Endothelial cell (in vitro differentiated cells): ENCODE results near the gene NHLRC3. TPM values are rescaled to one million over a fixed set of nuclear protein-coding genes. Genes with fewer than 3 reads are reported as not detected.

Experiments used
- DNase-seq: peaks from one replicate; pipeline ENCODE4 v3.0.0; 2021; ENCODE audit warnings: low spot score
- H3K27ac Mint-ChIP-seq: one replicate; pipeline ENCODE4 v1.8.0; 2021; ENCODE audit warnings: mixed read lengths, inconsistent platforms; ENCODE audit not compliant: unreplicated experiment
- H3K27me3 Mint-ChIP-seq: one replicate; pipeline ENCODE4 v1.8.0; 2021; ENCODE audit warnings: mild to moderate bottlenecking, moderate library complexity, mixed read lengths, inconsistent platforms; ENCODE audit not compliant: unreplicated experiment
- H3K36me3 Mint-ChIP-seq: one replicate; pipeline ENCODE4 v1.8.0; 2021; ENCODE audit warnings: mild to moderate bottlenecking, low read depth, mixed read lengths, inconsistent platforms; ENCODE audit not compliant: unreplicated experiment
- H3K4me1 Mint-ChIP-seq: one replicate; pipeline ENCODE4 v1.8.0; 2021; ENCODE audit warnings: mild to moderate bottlenecking, mixed read lengths, inconsistent platforms; ENCODE audit not compliant: unreplicated experiment
- H3K4me3 Mint-ChIP-seq: one replicate; pipeline ENCODE4 v1.8.0; 2021; ENCODE audit warnings: mild to moderate bottlenecking, mixed read lengths, inconsistent platforms; ENCODE audit not compliant: unreplicated experiment
- H3K9me3 Mint-ChIP-seq: one replicate; pipeline ENCODE4 v1.8.0; 2021; ENCODE audit warnings: mixed read lengths, inconsistent platforms; ENCODE audit not compliant: unreplicated experiment
- total RNA-seq: library from RNA; stranded (reverse); fragmentation: NEBNext Ultra II Directional; extraction: Animal tissue kit (Norgen Biotek cat#: 25700); gene quantifications from one replicate; pipeline ENCODE4 v1.2.1, GENCODE V29; 2021; ENCODE audit not compliant: unreplicated experiment
- TF ChIP-seq, protein P1 (sequence below): fragments of 200-600 bp; sonication (generic); IDR thresholded peaks from one replicate; pipeline ENCODE4 v1.5.0; 2021; ENCODE audit warnings: antibody characterized with exemption; ENCODE audit not compliant: unreplicated experiment

The NHLRC3 gene
- total RNA-seq, 1 donor from 2014 or later, result 26.9 TPM

- peak overlapping the region; percentile 82 for H3K27ac Mint-ChIP-seq
- TF ChIP-seq, protein P1, sequence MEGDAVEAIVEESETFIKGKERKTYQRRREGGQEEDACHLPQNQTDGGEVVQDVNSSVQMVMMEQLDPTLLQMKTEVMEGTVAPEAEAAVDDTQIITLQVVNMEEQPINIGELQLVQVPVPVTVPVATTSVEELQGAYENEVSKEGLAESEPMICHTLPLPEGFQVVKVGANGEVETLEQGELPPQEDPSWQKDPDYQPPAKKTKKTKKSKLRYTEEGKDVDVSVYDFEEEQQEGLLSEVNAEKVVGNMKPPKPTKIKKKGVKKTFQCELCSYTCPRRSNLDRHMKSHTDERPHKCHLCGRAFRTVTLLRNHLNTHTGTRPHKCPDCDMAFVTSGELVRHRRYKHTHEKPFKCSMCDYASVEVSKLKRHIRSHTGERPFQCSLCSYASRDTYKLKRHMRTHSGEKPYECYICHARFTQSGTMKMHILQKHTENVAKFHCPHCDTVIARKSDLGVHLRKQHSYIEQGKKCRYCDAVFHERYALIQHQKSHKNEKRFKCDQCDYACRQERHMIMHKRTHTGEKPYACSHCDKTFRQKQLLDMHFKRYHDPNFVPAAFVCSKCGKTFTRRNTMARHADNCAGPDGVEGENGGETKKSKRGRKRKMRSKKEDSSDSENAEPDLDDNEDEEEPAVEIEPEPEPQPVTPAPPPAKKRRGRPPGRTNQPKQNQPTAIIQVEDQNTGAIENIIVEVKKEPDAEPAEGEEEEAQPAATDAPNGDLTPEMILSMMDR, result no peak
- DNase-seq, result no peak
- H3K27me3 Mint-ChIP-seq, result peaks cover 2% of the 10 kb centered on the region
- peak overlapping the region; percentile 97 for H3K4me3 Mint-ChIP-seq
- no peaks in the 10 kb centered on the region for H3K9me3 Mint-ChIP-seq
- peaks cover 33% of the 10 kb centered on the region for H3K4me1 Mint-ChIP-seq
- no peaks in the 10 kb centered on the region for H3K36me3 Mint-ChIP-seq
Measured at GRCh38 chr13:39035204-39035603, 3.1 kb upstream of the NHLRC3 start.

DNA sequence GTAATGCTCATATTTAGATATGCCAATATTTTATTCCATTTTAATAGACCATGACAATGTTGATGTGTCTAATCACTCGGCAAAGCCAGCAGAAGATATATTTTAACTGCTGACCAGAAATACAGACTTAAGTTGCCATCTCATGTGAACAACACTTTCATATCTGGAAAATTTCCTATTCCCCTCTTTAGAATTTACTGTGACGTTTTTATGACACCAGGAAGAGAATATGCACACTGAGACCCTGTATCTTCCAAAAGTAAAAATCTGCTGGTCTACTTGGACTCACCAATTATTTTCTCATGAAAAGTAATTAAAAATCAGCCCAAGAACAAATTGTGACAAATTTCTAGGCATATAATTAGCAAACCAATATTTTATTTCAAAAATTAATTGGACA lies 2.5 kb upstream of the NHLRC3 start:
- Mint-ChIP-seq H3K27me3 (peaks cover 2% of the 10 kb centered on the region), H3K9me3 (no peaks in the 10 kb centered on the region), H3K4me1 (peaks cover 33% of the 10 kb centered on the region), H3K27ac (peak overlapping the region; percentile 82), H3K36me3 (no peaks in the 10 kb centered on the region), H3K4me3 (peak overlapping the region; percentile 97)
- TF ChIP-seq, protein P1, result no peak
- no peak for DNase-seq

- Mint-ChIP-seq H3K9me3 (no peaks in the 10 kb centered on the region), H3K27ac (peak overlapping the region; percentile 82), H3K4me3 (peak overlapping the region; percentile 97), H3K27me3 (peaks cover 2% of the 10 kb centered on the region), H3K36me3 (no peaks in the 10 kb centered on the region), H3K4me1 (peaks cover 33% of the 10 kb centered on the region)
- no peak for DNase-seq
- TF ChIP-seq, protein P1, result no peak
Measured at GRCh38 chr13:39036212-39036611, 2.0 kb upstream of the NHLRC3 start.

GRCh38 chr13:39037410-39037879 lies 811 bp upstream of the NHLRC3 start:
- Mint-ChIP-seq H3K27me3 (peaks cover 2% of the 10 kb centered on the region), H3K4me3 (peak overlapping the region; percentile 98), H3K27ac (peak overlapping the region; percentile 82), H3K4me1 (peaks cover 33% of the 10 kb centered on the region), H3K36me3 (no peaks in the 10 kb centered on the region), H3K9me3 (no peaks in the 10 kb centered on the region)
- TF ChIP-seq, protein P1, result no peak
- no peak for DNase-seq

DNA sequence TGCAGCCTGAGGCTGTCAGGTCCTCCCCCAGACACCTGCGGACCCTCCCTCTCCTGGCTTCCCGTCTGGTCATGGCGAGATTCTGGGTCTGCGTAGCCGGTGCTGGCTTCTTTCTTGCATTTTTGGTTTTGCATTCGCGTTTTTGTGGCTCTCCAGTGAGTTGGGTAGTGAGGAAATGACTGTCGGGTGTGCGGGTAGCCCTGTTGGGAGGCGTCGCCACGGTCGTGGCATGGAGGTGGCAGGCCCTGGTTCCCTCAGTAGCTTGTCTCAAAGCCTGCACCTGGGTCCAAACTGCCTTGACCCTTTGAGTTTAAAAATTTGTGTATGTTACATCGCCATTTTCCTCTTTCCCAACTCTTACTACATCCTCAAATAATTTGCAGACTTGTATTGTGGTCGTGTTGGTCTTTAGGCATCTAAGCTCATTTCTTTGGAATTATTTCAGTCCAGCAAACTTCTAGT lies 344 bp downstream of the NHLRC3 start:
- Mint-ChIP-seq H3K27ac (peak overlapping the region; percentile 79), H3K9me3 (no peaks in the 10 kb centered on the region), H3K36me3 (no peaks in the 10 kb centered on the region), H3K27me3 (peaks cover 2% of the 10 kb centered on the region), H3K4me3 (peak overlapping the region; percentile 98), H3K4me1 (peaks cover 33% of the 10 kb centered on the region)
- DNase-seq, result no peak
- TF ChIP-seq, protein P1, result no peak
